Liver (tissue), 9 donors: ENCODE measurements around the gene MAP3K9. TPM values are rescaled to one million over a fixed set of nuclear protein-coding genes. Genes with fewer than 3 reads are reported as not detected.

Experiments used
- DNase-seq: peaks from one replicate; pipeline ENCODE4 v3.0.0-alpha.2; 2017; ENCODE audit warnings: low spot score
- H3K27ac ChIP-seq, 2 donors: one replicate each; pipeline ENCODE4 v1.7.0; 2013; ENCODE audit warnings: inconsistent platforms in 2 of 2, low read length in 2 of 2, control low read depth in 1 of 2, low read depth in 1 of 2, mild to moderate bottlenecking in 1 of 2
- H3K27me3 ChIP-seq, 4 donors: one replicate each; pipeline versions ENCODE4 v1.6.1 to v1.7.0; 2013; ENCODE audit warnings: low read length in 3 of 4, inconsistent platforms in 1 of 4, mild to moderate bottlenecking in 1 of 4, moderate library complexity in 1 of 4; ENCODE audit not compliant: control insufficient read depth in 4 of 4, insufficient read depth in 4 of 4
- H3K36me3 ChIP-seq, 4 donors: one replicate each; pipeline versions ENCODE4 v1.6.1 to v1.7.0; 2013; ENCODE audit warnings: low read length in 3 of 4, mild to moderate bottlenecking in 3 of 4, low read depth in 1 of 4, moderate library complexity in 1 of 4; ENCODE audit not compliant: control insufficient read depth in 4 of 4, insufficient read depth in 3 of 4
- H3K4me1 ChIP-seq, 4 donors: one replicate each; pipeline versions ENCODE4 v1.6.1 to v1.7.0; 2013; ENCODE audit warnings: low read length in 3 of 4, mild to moderate bottlenecking in 3 of 4, moderate library complexity in 1 of 4; ENCODE audit not compliant: control insufficient read depth in 4 of 4, insufficient read depth in 4 of 4
- H3K4me3 ChIP-seq, 3 donors: one replicate each; pipeline versions ENCODE4 v1.6.1 to v1.7.0; 2013; ENCODE audit warnings: low read length in 3 of 3, control low read depth in 1 of 3, low read depth in 1 of 3, mild to moderate bottlenecking in 1 of 3
- H3K9ac ChIP-seq, 2 donors: one replicate each; pipeline ENCODE4 v1.7.0; 2013; ENCODE audit warnings: low read length in 2 of 2, mild to moderate bottlenecking in 2 of 2, moderate library complexity in 2 of 2, control low read depth in 1 of 2, low read depth in 1 of 2
- H3K9me3 ChIP-seq, 4 donors: one replicate each; pipeline versions ENCODE4 v1.6.1 to v1.7.0; 2013; ENCODE audit warnings: low read length in 3 of 4; ENCODE audit not compliant: control insufficient read depth in 4 of 4
- ATF3 ChIP-seq: IDR thresholded peaks from 2 replicates; pipeline ENCODE4 v1.6.1; 2016; ENCODE audit warnings: antibody characterized with exemption
- CTCF ChIP-seq: fragments of 150-350 bp; IDR thresholded peaks from 2 replicates; pipeline ENCODE4 v1.5.1; 2017; ENCODE audit warnings: improper control_type of control experiment, low read depth, low read length; ENCODE audit not compliant: missing input control
- EGR1 ChIP-seq, 2 donors: IDR thresholded peaks; 2 replicates each; pipeline ENCODE4 v1.6.1; 2016 to 2018; ENCODE audit warnings: antibody characterized with exemption in 2 of 2, low read depth in 2 of 2
- FOXA1 ChIP-seq: IDR thresholded peaks from 2 replicates; pipeline ENCODE4 v1.6.1; 2016; ENCODE audit warnings: antibody characterized with exemption
- FOXA2 ChIP-seq: IDR thresholded peaks from 2 replicates; pipeline ENCODE4 v1.6.1; 2016; ENCODE audit warnings: antibody characterized with exemption
- GABPA ChIP-seq, 2 donors: IDR thresholded peaks in 1 of 2; conservative IDR thresholded peaks in 1 of 2; 2 replicates each; pipeline ENCODE4 v1.6.1; 2016; ENCODE audit warnings: antibody characterized with exemption in 2 of 2, mild to moderate bottlenecking in 1 of 2, moderate library complexity in 1 of 2
- HNF4A ChIP-seq, 2 donors: conservative IDR thresholded peaks; 2 replicates each; pipeline ENCODE4 v1.6.1; 2016; ENCODE audit warnings: antibody characterized with exemption in 2 of 2, mild to moderate bottlenecking in 2 of 2
- HNF4G ChIP-seq: IDR thresholded peaks from 2 replicates; pipeline ENCODE4 v1.6.1; 2016; ENCODE audit warnings: antibody characterized with exemption
- JUND ChIP-seq, 2 donors: IDR thresholded peaks; 2 replicates each; pipeline ENCODE4 v1.6.1; 2016; ENCODE audit warnings: antibody characterized with exemption in 2 of 2
- MAX ChIP-seq: IDR thresholded peaks from 2 replicates; pipeline ENCODE4 v1.6.1; 2016; ENCODE audit warnings: antibody characterized with exemption
- NR2F2 ChIP-seq: IDR thresholded peaks from 2 replicates; pipeline ENCODE4 v1.6.1; 2016; ENCODE audit warnings: antibody characterized with exemption
- RAD21 ChIP-seq, 2 donors: IDR thresholded peaks; 2 replicates each; pipeline ENCODE4 v1.6.1; 2016; ENCODE audit warnings: antibody characterized with exemption in 2 of 2, mild to moderate bottlenecking in 2 of 2
- REST ChIP-seq: IDR thresholded peaks from 2 replicates; pipeline ENCODE4 v1.6.1; 2016; ENCODE audit warnings: antibody characterized with exemption, mild to moderate bottlenecking
- RXRA ChIP-seq, 2 donors: IDR thresholded peaks; 2 replicates each; pipeline ENCODE4 v1.6.1; 2017 to 2018; ENCODE audit warnings: antibody characterized with exemption in 2 of 2, mild to moderate bottlenecking in 1 of 2
- SP1 ChIP-seq: IDR thresholded peaks from 2 replicates; pipeline ENCODE4 v1.6.1; 2018; ENCODE audit warnings: antibody characterized with exemption, mild to moderate bottlenecking
- TAF1 ChIP-seq: conservative IDR thresholded peaks from 2 replicates; pipeline ENCODE4 v1.6.1; 2016; ENCODE audit warnings: antibody characterized with exemption, mild to moderate bottlenecking
- YY1 ChIP-seq: IDR thresholded peaks from 2 replicates; pipeline ENCODE4 v1.6.1; 2016; ENCODE audit warnings: antibody characterized with exemption, mild to moderate bottlenecking
- ZBTB33 ChIP-seq: IDR thresholded peaks from 2 replicates; pipeline ENCODE4 v1.6.1; 2016; ENCODE audit warnings: antibody characterized with exemption
- WGBS: extraction: QIAGEN DNeasy Blood & Tissue Kit; methylation state at CpG from one replicate; pipeline ENCODE4 v1.1.7; 2013; 5-methylcytosine and 5-hydroxymethylcytosine counted together
- polyA plus RNA-seq, 2 donors: library from polyadenylated mRNA; stranded (reverse) in 1 of 2; unstranded in 1 of 2; fragments of 200-250 nt in 1 of 2; fragments of >200 nt in 1 of 2; fragmentation: Nextera tagmentation in 1 of 2; extraction: Ambion mirVana in 1 of 2; gene quantifications; one replicate each; pipeline versions ENCODE4 v1.2.1 to v1.2.3, GENCODE V29; 2013 to 2015
- total RNA-seq, 2 donors: library from RNA; depleted of rRNA; stranded (reverse); fragments of >200 nt; gene quantifications; one replicate each; pipeline ENCODE4 v1.2.3, GENCODE V29; 2014
- donor health status: healthy.
- donor health status: healthy.
- donor health status: healthy.
- donor health status: healthy.
- donor health status: healthy.

Gene MAP3K9
- total and polyA plus RNA-seq, 4 donors, result 0.65 to 5.2 (median 0.80) TPM

- no peak for DNase-seq
- WGBS, result 57% methylated on average over 3 of the region's 3 CpGs
- no peak overlapping the region for H3K9ac ChIP-seq
- H3K36me3 ChIP-seq, result no peaks in the 10 kb centered on the region
- no peak overlapping the region for H3K27ac ChIP-seq
- no peak overlapping the region for H3K4me3 ChIP-seq
- TF ChIP-seq NR2F2 (no peak), ATF3 (no peak), FOXA2 (no peak), MAX (no peak), YY1 (no peak), RAD21 (IDR thresholded peaks at IDR 0.05) (no peak), SP1 (no peak), REST (no peak), HNF4G (no peak), CTCF (no peak), GABPA (IDR thresholded peaks at IDR 0.05 in 1 of 2, conservative IDR thresholded peaks at IDR 0.05 in 1 of 2) (no peak), JUND (IDR thresholded peaks at IDR 0.05) (no peak)
- peaks cover 3 to 12% (median 8%) of the 10 kb centered on the region in 4 donors for H3K4me1 ChIP-seq
- no peaks in the 10 kb centered on the region for H3K9me3 ChIP-seq
- no peaks in the 10 kb centered on the region for H3K27me3 ChIP-seq
Measured at GRCh38 chr14:70722418-70722817, 86.9 kb downstream of the MAP3K9 start.

GRCh38 chr14:70721542-70721941, 87.8 kb downstream of the MAP3K9 start:
- no peak overlapping the region for H3K27ac ChIP-seq
- no peaks in the 10 kb centered on the region for H3K36me3 ChIP-seq
- WGBS, result 73% methylated on average over 2 of the region's 2 CpGs
- no peak overlapping the region for H3K9ac ChIP-seq
- DNase-seq, result no peak
- no peaks in the 10 kb centered on the region for H3K27me3 ChIP-seq
- H3K4me1 ChIP-seq, result peaks cover 7 to 21% (median 15%) of the 10 kb centered on the region in 4 donors
- no peak overlapping the region for H3K4me3 ChIP-seq
- H3K9me3 ChIP-seq, result no peaks in the 10 kb centered on the region
- TF ChIP-seq YY1 (no peak), JUND (IDR thresholded peaks at IDR 0.05) (no peak), CTCF (no peak), HNF4A (conservative IDR thresholded peaks at IDR 0.05) (no peak), SP1 (no peak), RXRA (IDR thresholded peaks at IDR 0.05) (no peak), NR2F2 (no peak), TAF1 (no peak), ZBTB33 (no peak), RAD21 (IDR thresholded peaks at IDR 0.05) (no peak), ATF3 (no peak), FOXA1 (no peak), EGR1 (IDR thresholded peaks at IDR 0.05; ENCODE audit: low read depth in 2 of 2) (no peak), MAX (no peak), GABPA (IDR thresholded peaks at IDR 0.05 in 1 of 2, conservative IDR thresholded peaks at IDR 0.05 in 1 of 2) (no peak)
